Skeletal muscle satellite cell (primary cell): ENCODE data around the gene SYMPK.

Experiments used
- H3K27me3 ChIP-seq: 2 replicates; pipeline ENCODE4 v1.7.0; 2013; ENCODE audit warnings: low read length; ENCODE audit not compliant: control insufficient read depth, insufficient read depth
- H3K36me3 ChIP-seq: 2 replicates; pipeline ENCODE4 v1.7.0; 2013; ENCODE audit warnings: mild to moderate bottlenecking, control low read depth, low read length; ENCODE audit not compliant: insufficient read depth
- H3K4me1 ChIP-seq: 2 replicates; pipeline ENCODE4 v1.7.0; 2013; ENCODE audit warnings: low read length; ENCODE audit not compliant: control insufficient read depth, insufficient read depth
- H3K4me2 ChIP-seq: 2 replicates; pipeline ENCODE4 v1.7.0; 2013; ENCODE audit warnings: mild to moderate bottlenecking, low read length
- H3K4me3 ChIP-seq: 2 replicates; pipeline ENCODE4 v1.7.0; 2013; ENCODE audit warnings: low read length
- H3K9ac ChIP-seq: 2 replicates; pipeline ENCODE4 v1.7.0; 2013; ENCODE audit warnings: mild to moderate bottlenecking, low read depth, low read length, moderate library complexity
- H3K9me3 ChIP-seq: replicated peaks from 2 replicates; pipeline ENCODE4 v1.7.0; 2013; ENCODE audit warnings: mild to moderate bottlenecking, control low read depth, low read length

Gene SYMPK

DNA sequence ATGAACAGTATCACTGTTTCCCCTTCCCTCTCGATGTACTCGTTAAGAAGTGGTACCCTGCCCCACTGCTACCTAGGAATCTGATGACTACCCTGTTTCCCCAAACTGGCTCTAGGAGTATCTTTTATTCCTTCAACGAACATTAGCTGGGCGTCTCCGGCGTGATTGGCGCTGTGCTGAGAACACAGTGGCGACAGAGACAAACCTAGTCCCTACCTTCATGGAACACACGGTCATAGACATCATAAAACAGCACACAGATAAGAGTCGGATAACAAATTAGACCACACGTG lies 730 bp downstream of the SYMPK start:
- H3K4me3 ChIP-seq = peak overlapping the region; percentile 89
- no peaks in the 10 kb centered on the region for H3K9me3 ChIP-seq
- peaks cover 10% of the 10 kb centered on the region for H3K4me1 ChIP-seq
- H3K9ac ChIP-seq = peak overlapping the region; percentile 93
- peaks cover 16% of the 10 kb centered on the region for H3K36me3 ChIP-seq
- H3K27me3 ChIP-seq = peaks cover 38% of the 10 kb centered on the region
- H3K4me2 ChIP-seq = peak overlapping the region; percentile 82

GRCh38 chr19:45860359-45861259 lies 2.3 kb downstream of the SYMPK start:
- Histone ChIP-seq H3K4me1 (peaks cover 10% of the 10 kb centered on the region), H3K9me3 (no peaks in the 10 kb centered on the region), H3K9ac (no peak overlapping the region), H3K4me2 (no peak overlapping the region), H3K4me3 (no peak overlapping the region), H3K36me3 (peaks cover 16% of the 10 kb centered on the region), H3K27me3 (peaks cover 21% of the 10 kb centered on the region)

GRCh38 chr19:45854167-45854778 lies 8.7 kb downstream of the SYMPK start:
- H3K4me3 ChIP-seq = no peak overlapping the region
- H3K4me1 ChIP-seq = no peaks in the 10 kb centered on the region
- H3K9me3 ChIP-seq = no peaks in the 10 kb centered on the region
- H3K27me3 ChIP-seq = no peaks in the 10 kb centered on the region
- H3K4me2 ChIP-seq = no peak overlapping the region
- peaks cover 50% of the 10 kb centered on the region for H3K36me3 ChIP-seq
- H3K9ac ChIP-seq = no peak overlapping the region

DNA sequence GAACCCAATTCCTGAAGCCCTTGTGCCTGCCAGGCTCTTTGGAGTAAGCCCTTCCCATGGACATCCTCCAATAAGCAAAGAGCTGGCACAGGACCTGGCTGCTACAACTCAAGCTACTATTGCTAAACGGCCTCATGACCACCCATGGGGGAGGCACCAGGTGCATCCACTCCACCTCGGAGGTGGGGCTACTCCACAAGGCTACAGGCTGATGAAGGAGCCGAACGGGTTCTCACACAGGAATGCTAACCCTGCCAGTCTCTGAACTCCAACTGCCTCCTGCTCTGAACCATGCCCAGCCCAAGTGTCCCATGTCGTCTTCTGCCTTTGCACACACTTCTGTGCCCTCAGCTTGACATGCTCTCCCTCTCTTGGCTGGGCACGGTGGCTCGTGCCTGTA lies 10.0 kb downstream of the SYMPK start:
- Histone ChIP-seq H3K4me3 (no peak overlapping the region), H3K4me1 (no peaks in the 10 kb centered on the region), H3K27me3 (no peaks in the 10 kb centered on the region), H3K9me3 (no peaks in the 10 kb centered on the region), H3K36me3 (peaks cover 57% of the 10 kb centered on the region), H3K4me2 (no peak overlapping the region), H3K9ac (no peak overlapping the region)

DNA sequence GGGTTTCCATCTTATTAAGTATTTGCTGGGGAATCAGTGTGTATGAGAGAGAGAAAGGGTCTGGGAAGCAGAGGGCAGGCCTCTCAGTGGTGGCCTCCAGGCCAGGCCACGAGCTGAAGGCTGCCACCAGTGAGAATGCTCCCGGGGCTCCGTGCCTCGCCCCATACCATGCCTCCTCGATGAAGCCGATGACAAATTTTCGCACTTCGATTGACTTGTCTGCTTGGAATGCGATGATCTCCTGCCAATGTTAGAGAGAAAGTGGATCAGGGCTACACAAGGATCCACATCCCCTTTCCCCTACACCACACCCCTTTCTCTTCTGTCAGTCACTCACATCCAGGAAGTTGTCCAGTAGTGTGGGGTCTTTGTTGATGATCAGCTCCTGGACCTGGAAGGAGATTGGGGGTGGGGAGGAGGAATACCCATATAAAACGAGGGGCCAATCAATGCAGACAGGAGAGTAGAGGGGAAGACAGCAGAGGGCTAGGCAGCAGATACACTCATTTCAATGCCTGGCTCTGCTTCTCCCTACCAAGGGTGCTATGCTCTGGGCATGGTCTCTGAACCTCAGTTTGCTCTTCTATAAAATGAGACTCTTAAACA lies 10.7 kb downstream of the SYMPK start:
- Histone ChIP-seq H3K27me3 (no peaks in the 10 kb centered on the region), H3K9me3 (no peaks in the 10 kb centered on the region), H3K4me2 (no peak overlapping the region), H3K4me1 (no peaks in the 10 kb centered on the region), H3K9ac (no peak overlapping the region), H3K4me3 (no peak overlapping the region), H3K36me3 (peaks cover 64% of the 10 kb centered on the region)

GRCh38 chr19:45848922-45849321 lies 14.0 kb downstream of the SYMPK start:
- Histone ChIP-seq H3K4me3 (no peak overlapping the region), H3K9me3 (no peaks in the 10 kb centered on the region), H3K27me3 (no peaks in the 10 kb centered on the region), H3K9ac (no peak overlapping the region), H3K4me2 (no peak overlapping the region), H3K4me1 (no peaks in the 10 kb centered on the region), H3K36me3 (peaks cover 80% of the 10 kb centered on the region)

GRCh38 chr19:45847663-45848062 lies 15.3 kb downstream of the SYMPK start:
- H3K9me3 ChIP-seq = no peaks in the 10 kb centered on the region
- H3K4me2 ChIP-seq = no peak overlapping the region
- no peak overlapping the region for H3K4me3 ChIP-seq
- no peaks in the 10 kb centered on the region for H3K27me3 ChIP-seq
- peaks cover 78% of the 10 kb centered on the region for H3K36me3 ChIP-seq
- H3K9ac ChIP-seq = no peak overlapping the region
- H3K4me1 ChIP-seq = no peaks in the 10 kb centered on the region

DNA sequence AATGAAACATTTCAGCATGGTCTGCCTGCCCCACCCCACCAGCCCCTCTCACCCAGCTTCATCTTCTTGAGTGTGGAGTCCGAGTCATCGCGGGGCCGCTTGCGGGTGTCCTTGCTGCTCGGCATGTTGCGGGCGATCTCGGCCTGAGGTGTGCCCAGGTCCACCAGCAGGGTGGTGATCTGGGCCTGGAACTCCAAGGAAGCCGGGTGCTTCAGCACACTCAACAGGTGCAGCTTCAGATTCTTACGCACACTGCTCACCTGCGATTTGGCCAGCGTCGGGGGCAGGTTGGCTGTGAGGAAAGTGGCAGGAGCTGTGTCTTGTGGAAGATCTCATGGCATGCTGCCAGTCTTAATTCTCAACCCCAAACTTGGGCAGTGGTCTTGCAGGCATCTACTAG lies 20.7 kb downstream of the SYMPK start:
- Histone ChIP-seq H3K27me3 (no peaks in the 10 kb centered on the region), H3K4me3 (no peak overlapping the region), H3K9ac (no peak overlapping the region), H3K36me3 (peaks cover 76% of the 10 kb centered on the region), H3K4me2 (no peak overlapping the region), H3K4me1 (no peaks in the 10 kb centered on the region), H3K9me3 (no peaks in the 10 kb centered on the region)

GRCh38 chr19:45834970-45835369 lies 28.0 kb downstream of the SYMPK start:
- no peaks in the 10 kb centered on the region for H3K4me1 ChIP-seq
- H3K9ac ChIP-seq = no peak overlapping the region
- H3K36me3 ChIP-seq = peaks cover 62% of the 10 kb centered on the region
- no peak overlapping the region for H3K4me2 ChIP-seq
- no peaks in the 10 kb centered on the region for H3K27me3 ChIP-seq
- no peak overlapping the region for H3K4me3 ChIP-seq
- no peaks in the 10 kb centered on the region for H3K9me3 ChIP-seq

DNA sequence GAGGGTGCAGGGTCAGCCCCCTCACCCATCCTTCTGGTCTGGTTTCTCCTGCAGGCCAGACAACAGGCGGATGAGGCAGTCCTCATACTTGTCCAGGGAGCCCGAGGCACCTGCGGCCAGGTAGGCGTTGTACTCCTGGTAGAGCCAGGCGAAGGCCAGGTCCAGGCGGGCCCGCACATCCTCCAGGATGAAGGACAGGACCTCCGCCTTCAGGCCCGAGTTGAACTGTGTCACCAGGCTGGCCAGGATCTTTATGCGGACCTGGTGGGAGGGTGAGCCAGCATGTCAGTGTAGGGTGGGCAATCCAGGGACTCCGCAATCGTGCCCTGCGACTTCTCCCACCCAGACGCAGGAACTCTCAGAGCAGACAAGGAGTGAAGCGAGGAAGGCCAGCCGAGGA lies 34.0 kb downstream of the SYMPK start:
- Histone ChIP-seq H3K4me1 (no peaks in the 10 kb centered on the region), H3K9ac (no peak overlapping the region), H3K4me3 (no peak overlapping the region), H3K9me3 (no peaks in the 10 kb centered on the region), H3K4me2 (no peak overlapping the region), H3K36me3 (peaks cover 75% of the 10 kb centered on the region), H3K27me3 (no peaks in the 10 kb centered on the region)

DNA sequence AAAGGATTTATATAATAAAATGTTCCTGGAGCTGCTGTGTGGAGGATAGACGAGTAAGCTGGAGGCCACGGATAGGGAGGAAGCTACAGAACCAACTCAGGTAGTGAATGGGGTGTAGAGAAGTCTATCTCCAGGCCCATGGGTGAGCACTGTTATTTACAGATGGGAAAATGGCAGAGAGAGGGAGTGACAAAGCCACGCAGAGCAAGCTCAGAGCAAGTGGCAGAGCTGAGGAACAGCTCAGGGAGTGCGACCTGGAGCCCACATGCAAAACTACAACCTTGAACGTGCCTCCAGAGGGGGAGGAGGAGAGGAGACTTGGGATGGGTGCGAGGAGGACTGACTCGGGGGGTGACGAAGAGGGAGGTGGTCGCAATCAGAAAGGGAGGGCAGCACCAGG lies 34.4 kb downstream of the SYMPK start:
- no peaks in the 10 kb centered on the region for H3K9me3 ChIP-seq
- no peak overlapping the region for H3K4me2 ChIP-seq
- H3K4me3 ChIP-seq = no peak overlapping the region
- H3K36me3 ChIP-seq = peaks cover 77% of the 10 kb centered on the region
- no peaks in the 10 kb centered on the region for H3K4me1 ChIP-seq
- no peaks in the 10 kb centered on the region for H3K27me3 ChIP-seq
- H3K9ac ChIP-seq = no peak overlapping the region
